A673 (cell line): ENCODE results near the gene POLD4.

Experiments used
- CTCF ChIP-seq: fragments of 300-800, 200-600 bp; sonication (generic); conservative IDR thresholded peaks from 2 replicates; pipeline ENCODE4 v1.5.1; 2017; ENCODE audit warnings: low read depth, mild to moderate bottlenecking, antibody characterized with exemption, low read length, moderate library complexity, mixed read lengths
- EZH2 ChIP-seq: fragments of 200-600 bp; sonication (generic); IDR thresholded peaks from 2 replicates; pipeline ENCODE4 v1.6.1; 2017; ENCODE audit warnings: borderline replicate concordance, low read depth, mild to moderate bottlenecking, mixed read lengths, antibody characterized with exemption, low read length; ENCODE audit not compliant: poor library complexity, severe bottlenecking

- TF ChIP-seq CTCF = no peak
- no peak for TF ChIP-seq EZH2
Measured at GRCh38 chr11:67381244-67381972, 28.1 kb upstream of the POLD4 start.
